Ishikawa (cell line): ENCODE results near the gene C17orf100.

ENCODE experiments used
- CEBPB ChIP-seq: IDR thresholded peaks from 2 replicates; pipeline ENCODE4 v1.6.1; 2012
- CREB1 ChIP-seq: IDR thresholded peaks from 2 replicates; pipeline ENCODE4 v1.6.1; 2012; ENCODE audit warnings: low read depth
- EP300 ChIP-seq: IDR thresholded peaks from 2 replicates; pipeline ENCODE4 v1.6.1; 2012; ENCODE audit warnings: borderline replicate concordance
- FOXM1 ChIP-seq: IDR thresholded peaks from 2 replicates; pipeline ENCODE4 v1.6.1; 2012; ENCODE audit warnings: low read depth, borderline replicate concordance
- MAX ChIP-seq: IDR thresholded peaks from 2 replicates; pipeline ENCODE4 v1.6.1; 2012
- NFIC ChIP-seq: IDR thresholded peaks from 2 replicates; pipeline ENCODE4 v1.6.1; 2012
- RAD21 ChIP-seq: IDR thresholded peaks from 2 replicates; pipeline ENCODE4 v1.6.1; 2012; ENCODE audit warnings: low read depth
- REST ChIP-seq: IDR thresholded peaks from 2 replicates; pipeline ENCODE4 v1.6.1; 2012; ENCODE audit warnings: low read depth, mild to moderate bottlenecking
- TCF12 ChIP-seq: IDR thresholded peaks from 2 replicates; pipeline ENCODE4 v1.6.1; 2012; ENCODE audit warnings: low read depth
- TEAD4 ChIP-seq: IDR thresholded peaks from 2 replicates; pipeline ENCODE4 v1.6.1; 2012
- USF1 ChIP-seq: IDR thresholded peaks from 2 replicates; pipeline ENCODE4 v1.6.1; 2012
- YY1 ChIP-seq: IDR thresholded peaks from 2 replicates; pipeline ENCODE4 v1.6.1; 2012; ENCODE audit warnings: low read depth
- ZBTB7A ChIP-seq: IDR thresholded peaks from 2 replicates; pipeline ENCODE4 v1.6.1; 2012; ENCODE audit warnings: low read depth

GRCh38 chr17:6676802-6677157, 25.2 kb downstream of the C17orf100 start:
- TF ChIP-seq REST (no peak), CREB1 (no peak), RAD21 (no peak), USF1 (no peak), NFIC (no peak), YY1 (no peak), MAX (no peak), ZBTB7A (no peak), TCF12 (no peak), EP300 (no peak), FOXM1 (no peak), TEAD4 (no peak), CEBPB (no peak)
